HCT116 (cell line): Measurements from ENCODE around the gene PMM1. TPM values are rescaled to one million over a fixed set of nuclear protein-coding genes. Genes with fewer than 3 reads are reported as not detected.

Experiments
- ATAC-seq: fragments of 200-7000 bp; cut with Tn5 transposase; 2 replicates; pipeline ENCODE4 v1.9.1; 2020; ENCODE audit warnings: mild to moderate bottlenecking, moderate library complexity
- BruUV-seq: library from RNA; stranded (reverse); fragments of 400-500 nt; replicated peaks from 2 replicates; lab custom pipeline; 2021; lab: Mats Ljungman, UMichigan
- CTCF ChIA-PET: fragments of 300-600 bp; sonication (Branson Sonifier 250); formaldehyde crosslinking; loops from one replicate; lab custom pipeline; 2021; ENCODE audit warnings: antibody characterized with exemption; lab: Charles Lee
- POLR2A ChIA-PET: fragments of 300-600, 350-600 bp; sonication (Branson Sonifier 250); formaldehyde crosslinking; loops from one replicate; lab custom pipeline; 2021; ENCODE audit warnings: antibody characterized with exemption; lab: Charles Lee
- RAD21 ChIA-PET, 2 experiments: fragments of 300-600 bp; sonication (Branson Sonifier 250); formaldehyde crosslinking; loops; one replicate each; lab custom pipeline; 2023; ENCODE audit warnings: low total read pairs in 2 of 2; ENCODE audit not compliant: uncharacterized antibody in 2 of 2, unreplicated experiment in 2 of 2, low non-redundant PET in 1 of 2; lab: Charles Lee
- DNase-seq: peaks from one replicate; pipeline ENCODE4 v3.0.0-alpha.2; 2010; ENCODE audit warnings: low read depth, low spot score
- H2AFZ ChIP-seq: fragments of 200-600 bp; shearing (Covaris generic), sonication (generic); 2 replicates; pipeline ENCODE4 v1.6.1; 2017; ENCODE audit warnings: low read depth, mixed run types, mixed read lengths, antibody characterized with exemption, low read length; ENCODE audit not compliant: poor library complexity, severe bottlenecking
- H3K27ac ChIP-seq: 2 replicates; pipeline ENCODE4 v1.5.1; 2012; ENCODE audit warnings: low read depth, low read length
- H3K27me3 ChIP-seq: fragments of 200-600 bp; sonication (generic); 2 replicates; pipeline ENCODE4 v1.6.1; 2016; ENCODE audit warnings: mixed run types, low read length, mixed read lengths; ENCODE audit not compliant: insufficient read depth
- H3K36me3 ChIP-seq, 2 experiments: fragments of 200-500 bp in 1 of 2; fragments of 200-600 bp in 1 of 2; sonication (Bioruptor generic) in 1 of 2; sonication (generic) in 1 of 2; 2 replicates each; pipeline versions ENCODE4 v1.5.1 to v1.6.1; 2014 to 2016; ENCODE audit warnings: low read length in 2 of 2, inconsistent platforms in 1 of 2, mixed read lengths in 1 of 2, mixed run types in 1 of 2; ENCODE audit not compliant: insufficient read depth in 2 of 2, control insufficient read depth in 1 of 2
- H3K4me1 ChIP-seq, 2 experiments: fragments of 200-600 bp in 1 of 2; sonication (generic) in 1 of 2; 2 replicates each; pipeline versions ENCODE4 v1.5.1 to v1.6.1; 2012 to 2017; ENCODE audit warnings: low read length in 2 of 2, inconsistent platforms in 1 of 2, mild to moderate bottlenecking in 1 of 2, mixed read lengths in 1 of 2, mixed run types in 1 of 2, moderate library complexity in 1 of 2; ENCODE audit not compliant: insufficient read depth in 2 of 2, control insufficient read depth in 1 of 2
- H3K4me2 ChIP-seq: fragments of 200-600 bp; sonication (generic); 2 replicates; pipeline ENCODE4 v1.6.1; 2017; ENCODE audit warnings: mixed run types, low read length, mixed read lengths
- H3K4me3 ChIP-seq, 2 experiments: fragments of 200-600 bp in 1 of 2; sonication (generic) in 1 of 2; replicated peaks in 1 of 2; 2 replicates each; pipeline ENCODE4 v1.5.1; 2011 to 2016; ENCODE audit warnings: low read length in 2 of 2, control low read depth in 1 of 2, low read depth in 1 of 2, mild to moderate bottlenecking in 1 of 2, mixed read lengths in 1 of 2, mixed run types in 1 of 2
- H3K79me2 ChIP-seq: fragments of 200-600 bp; sonication (generic); 2 replicates; pipeline ENCODE4 v1.6.1; 2017; ENCODE audit warnings: mild to moderate bottlenecking, mixed run types, low read length, moderate library complexity, mixed read lengths; ENCODE audit not compliant: insufficient read depth
- H3K9ac ChIP-seq: fragments of 200-600 bp; sonication (generic); 2 replicates; pipeline ENCODE4 v1.6.1; 2016; ENCODE audit warnings: low read length, mixed read lengths
- H3K9me2 ChIP-seq: fragments of 200-600 bp; sonication (generic), shearing (Covaris generic); 2 replicates; pipeline ENCODE4 v1.6.1; 2017; ENCODE audit warnings: mixed run types, mild to moderate bottlenecking, moderate library complexity; ENCODE audit not compliant: insufficient read depth
- H3K9me3 ChIP-seq, 2 experiments: fragments of 200-500 bp in 1 of 2; fragments of 200-600 bp in 1 of 2; sonication (Bioruptor generic) in 1 of 2; sonication (generic) in 1 of 2; 2 replicates each; pipeline ENCODE4 v1.6.1; 2014 to 2017; ENCODE audit warnings: low read length in 2 of 2, mixed read lengths in 2 of 2, inconsistent platforms in 1 of 2, low read depth in 1 of 2, mild to moderate bottlenecking in 1 of 2, mixed run types in 1 of 2, moderate library complexity in 1 of 2; ENCODE audit not compliant: control insufficient read depth in 1 of 2, insufficient read depth in 1 of 2
- H4K20me1 ChIP-seq: fragments of 200-600 bp; sonication (generic), shearing (Covaris generic); 2 replicates; pipeline ENCODE4 v1.6.1; 2017; ENCODE audit warnings: mixed run types, mild to moderate bottlenecking, moderate library complexity; ENCODE audit not compliant: insufficient read depth
- CBX3 ChIP-seq: IDR thresholded peaks from 2 replicates; pipeline ENCODE4 v1.6.1; 2012; ENCODE audit warnings: low read depth
- CEBPB ChIP-seq: IDR thresholded peaks from 2 replicates; pipeline ENCODE4 v1.6.1; 2012; ENCODE audit warnings: low read depth
- EZH2phosphoT487 ChIP-seq: fragments of 200-600 bp; IDR thresholded peaks from 2 replicates; pipeline ENCODE4 v1.6.1; 2018; ENCODE audit warnings: antibody characterized with exemption, borderline replicate concordance
- FOSL1 ChIP-seq: IDR thresholded peaks from 2 replicates; pipeline ENCODE4 v1.6.1; 2012; ENCODE audit warnings: low read depth
- MAX ChIP-seq: IDR thresholded peaks from 2 replicates; pipeline ENCODE4 v1.6.1; 2012
- POLR2AphosphoS5 ChIP-seq: IDR thresholded peaks from 2 replicates; pipeline ENCODE4 v1.6.1; 2011; ENCODE audit warnings: mild to moderate bottlenecking, low read depth, low read length, moderate library complexity
- RAD21 ChIP-seq: IDR thresholded peaks from 2 replicates; pipeline ENCODE4 v1.6.1; 2012; ENCODE audit warnings: low read depth, mild to moderate bottlenecking
- SP1 ChIP-seq: IDR thresholded peaks from 2 replicates; pipeline ENCODE4 v1.6.1; 2012; ENCODE audit warnings: low read depth
- TCF7L2 ChIP-seq: IDR thresholded peaks from 2 replicates; pipeline ENCODE4 v1.7.0; 2011; ENCODE audit warnings: borderline replicate concordance, inconsistent platforms; ENCODE audit not compliant: insufficient read depth, insufficient read length; ENCODE audit errors: extremely low read depth
- intact Hi-C: fragments of 100-400 bp; cut with micrococcal nuclease; formaldehyde crosslinking; loops from 2 replicates; pipeline ENCODE4 v1.10.0; 2022
- total RNA-seq: library from RNA; stranded (reverse); gene quantifications from one replicate; pipeline ENCODE4 v1.2.1, GENCODE V29; 2021; ENCODE audit not compliant: unreplicated experiment
- TF ChIP-seq, protein P1 (sequence below), 3 experiments: fragments of 200-600 bp in 1 of 3; sonication (generic) in 1 of 3; IDR thresholded peaks in 2 of 3; conservative IDR thresholded peaks in 1 of 3; 2 replicates each; pipeline ENCODE4 v1.5.1; 2012 to 2017; ENCODE audit warnings: low read depth in 2 of 3, low read length in 2 of 3, antibody characterized with exemption in 1 of 3, borderline replicate concordance in 1 of 3, control low read depth in 1 of 3, mild to moderate bottlenecking in 1 of 3, mixed read lengths in 1 of 3, mixed run types in 1 of 3, moderate library complexity in 1 of 3; ENCODE audit not compliant: insufficient read depth in 1 of 3

Gene PMM1
- total RNA-seq, 1 experiment from 2014 or later: 31.7 TPM

- POLR2A ChIA-PET: no interaction called here
- CTCF ChIA-PET: no interaction called here
- RAD21 ChIA-PET: no interaction called here
- no peak for TF ChIP-seq POLR2AphosphoS5
- no peak for TF ChIP-seq TCF7L2
- no peak for TF ChIP-seq RAD21
- TF ChIP-seq SP1: no peak
- TF ChIP-seq, protein P1, sequence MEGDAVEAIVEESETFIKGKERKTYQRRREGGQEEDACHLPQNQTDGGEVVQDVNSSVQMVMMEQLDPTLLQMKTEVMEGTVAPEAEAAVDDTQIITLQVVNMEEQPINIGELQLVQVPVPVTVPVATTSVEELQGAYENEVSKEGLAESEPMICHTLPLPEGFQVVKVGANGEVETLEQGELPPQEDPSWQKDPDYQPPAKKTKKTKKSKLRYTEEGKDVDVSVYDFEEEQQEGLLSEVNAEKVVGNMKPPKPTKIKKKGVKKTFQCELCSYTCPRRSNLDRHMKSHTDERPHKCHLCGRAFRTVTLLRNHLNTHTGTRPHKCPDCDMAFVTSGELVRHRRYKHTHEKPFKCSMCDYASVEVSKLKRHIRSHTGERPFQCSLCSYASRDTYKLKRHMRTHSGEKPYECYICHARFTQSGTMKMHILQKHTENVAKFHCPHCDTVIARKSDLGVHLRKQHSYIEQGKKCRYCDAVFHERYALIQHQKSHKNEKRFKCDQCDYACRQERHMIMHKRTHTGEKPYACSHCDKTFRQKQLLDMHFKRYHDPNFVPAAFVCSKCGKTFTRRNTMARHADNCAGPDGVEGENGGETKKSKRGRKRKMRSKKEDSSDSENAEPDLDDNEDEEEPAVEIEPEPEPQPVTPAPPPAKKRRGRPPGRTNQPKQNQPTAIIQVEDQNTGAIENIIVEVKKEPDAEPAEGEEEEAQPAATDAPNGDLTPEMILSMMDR (IDR thresholded peaks at IDR 0.05 in 2 of 3, conservative IDR thresholded peaks at IDR 0.05 in 1 of 3; ENCODE audit: borderline replicate concordance in 1 of 3, insufficient read depth in 1 of 3, low read depth in 2 of 3, low read length in 2 of 3): no peak
- no peak for TF ChIP-seq CEBPB
- H3K9me2 ChIP-seq: no peaks in the 10 kb centered on the region
- H3K9me3 ChIP-seq: no peaks in the 10 kb centered on the region
- peaks cover 0 to 1% of the 10 kb centered on the region in 2 experiments; a peak in 2 of 4 replicates for H3K4me1 ChIP-seq
- H3K4me2 ChIP-seq: no peak overlapping the region
- H3K36me3 ChIP-seq: peaks cover 37 to 57% of the 10 kb centered on the region in 2 experiments
- H3K4me3 ChIP-seq: no peak overlapping the region
- no peaks in the 10 kb centered on the region for H3K27me3 ChIP-seq
- peaks cover 6% of the 10 kb centered on the region; the same call in 1 of the 2 replicates for H4K20me1 ChIP-seq
- H3K79me2 ChIP-seq: peaks cover 87% of the 10 kb centered on the region
- no peak for ATAC-seq
- DNase-seq: no peak
- intact Hi-C loops: no loop called here
- H3K27ac ChIP-seq: no peak overlapping the region
- H3K9ac ChIP-seq: no peak overlapping the region
- no peak overlapping the region for H2AFZ ChIP-seq
- no TSS peak for BruUV-seq
Observed at GRCh38 chr22:41537203-41537602, 52.4 kb downstream of the PMM1 start.

DNA sequence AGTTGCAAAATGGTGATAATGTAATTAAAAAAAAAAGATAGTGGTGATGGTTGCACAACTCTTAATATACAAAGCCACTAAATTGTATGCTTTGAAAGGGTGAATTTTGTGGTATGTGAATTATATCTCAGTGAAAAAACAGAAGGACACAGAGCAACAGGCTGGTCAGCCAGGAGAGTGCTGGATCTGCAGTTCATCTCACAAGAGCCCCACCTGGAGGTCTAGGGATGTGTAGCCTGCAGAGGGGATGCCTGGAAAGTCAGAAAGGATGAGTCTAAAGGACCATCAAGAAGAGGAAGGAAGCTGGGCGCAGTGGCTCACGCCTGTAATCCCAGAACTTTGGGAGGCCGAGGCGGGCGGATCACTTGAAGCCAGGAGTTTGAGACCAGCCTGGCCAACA, 54.4 kb downstream of the PMM1 start:
- ATAC-seq (peak; percentile 73), DNase-seq (no peak)
- TF ChIP-seq, protein P1 (IDR thresholded peaks at IDR 0.05 in 2 of 3, conservative IDR thresholded peaks at IDR 0.05 in 1 of 3; ENCODE audit: borderline replicate concordance in 1 of 3, insufficient read depth in 1 of 3, low read depth in 2 of 3, low read length in 2 of 3): peak in 2 of 3 experiments; percentile 38 to 49; a peak in 3 of 6 replicates
- TF ChIP-seq EZH2phosphoT487 (no peak), RAD21 (0 out of 2 replicates have a peak, but pooled peaks have one; percentile 9), MAX (no peak), CBX3 (no peak), FOSL1 (no peak)
- H3K9me3 ChIP-seq: no peaks in the 10 kb centered on the region
- ChIA-PET POLR2A (interaction anchor here (1.0 to 1.1 kb wide), 2 partner anchors 8 to 54 kb away, joined by 3 read pairs; partner anchors contain the start of genes PMM1 and POLR3H), RAD21 (no interaction called here), CTCF (interaction anchor here (1.3 kb wide), 1 partner anchor 132 kb away, joined by 3 read pairs; no protein-coding TSS in a partner anchor)
- no peak overlapping the region for H3K4me3 ChIP-seq
- no peaks in the 10 kb centered on the region for H3K4me1 ChIP-seq
- H4K20me1 ChIP-seq: no peaks in the 10 kb centered on the region; the same call in 1 of the 2 replicates
- H3K4me2 ChIP-seq: no peak overlapping the region
- no TSS peak for BruUV-seq
- H2AFZ ChIP-seq: no peak overlapping the region
- H3K9me2 ChIP-seq: no peaks in the 10 kb centered on the region
- H3K79me2 ChIP-seq: peaks cover 86% of the 10 kb centered on the region
- intact Hi-C loops: no loop called here
- no peak overlapping the region for H3K27ac ChIP-seq
- H3K36me3 ChIP-seq: peaks cover 42 to 65% of the 10 kb centered on the region in 2 experiments
- H3K9ac ChIP-seq: no peak overlapping the region
- no peaks in the 10 kb centered on the region for H3K27me3 ChIP-seq
